Neural progenitor cell (in vitro differentiated cells): ENCODE results near the gene XYLT1.

ENCODE experiments used
- CTCF ChIP-seq: fragments of 200-600 bp; sonication (generic); IDR thresholded peaks from 2 replicates; pipeline ENCODE4 v1.5.1; 2017; ENCODE audit warnings: antibody characterized with exemption, mild to moderate bottlenecking
- EZH2 ChIP-seq: fragments of 200-600 bp; sonication (generic); IDR thresholded peaks from 2 replicates; pipeline ENCODE4 v1.6.1; 2017; ENCODE audit warnings: antibody characterized with exemption, mild to moderate bottlenecking, moderate library complexity
- EZH2phosphoT487 ChIP-seq: fragments of 200-600 bp; sonication (generic); IDR thresholded peaks from 2 replicates; pipeline ENCODE4 v1.6.1; 2017; ENCODE audit warnings: antibody characterized with exemption

GRCh38 chr16:17439580-17439979, 31.2 kb downstream of the XYLT1 start:
- TF ChIP-seq CTCF (no peak), EZH2 (no peak), EZH2phosphoT487 (no peak)
